GM23248 (cell line): Measurements from ENCODE around the gene POLRMT. TPM values are rescaled to one million over a fixed set of nuclear protein-coding genes. Genes with fewer than 3 reads are reported as not detected.
"Not testable (repeated sequence)": the region's sequence is repeated elsewhere in the genome, so short reads cannot be mapped to it uniquely, and the experiment has no call there.

Source experiments
- DNase-seq: peaks from one replicate; pipeline ENCODE4 v3.0.0-alpha.2; 2015
- H2AFZ ChIP-seq: fragments of 200-600 bp; sonication (generic); 2 replicates; pipeline ENCODE4 v1.6.1; 2016; ENCODE audit warnings: antibody characterized with exemption
- H3F3A ChIP-seq: fragments of 200-600 bp; sonication (generic); 2 replicates; pipeline ENCODE4 v1.6.1; 2016; ENCODE audit warnings: mild to moderate bottlenecking, antibody characterized with exemption, mixed run types; ENCODE audit not compliant: insufficient read depth
- H3K27ac ChIP-seq: fragments of 200-600 bp; sonication (generic); 2 replicates; pipeline ENCODE4 v1.5.1; 2016; ENCODE audit warnings: mild to moderate bottlenecking
- H3K27me3 ChIP-seq: fragments of 200-600 bp; sonication (generic); replicated peaks from 2 replicates; pipeline ENCODE4 v1.6.1; 2016; ENCODE audit warnings: mild to moderate bottlenecking; ENCODE audit not compliant: insufficient read depth
- H3K36me3 ChIP-seq: fragments of 200-600 bp; sonication (generic); 2 replicates; pipeline ENCODE4 v1.6.1; 2016; ENCODE audit warnings: low read depth, mild to moderate bottlenecking
- H3K4me1 ChIP-seq: fragments of 200-600 bp; sonication (generic); 2 replicates; pipeline ENCODE4 v1.6.1; 2016; ENCODE audit warnings: mild to moderate bottlenecking; ENCODE audit not compliant: insufficient read depth
- H3K4me2 ChIP-seq: fragments of 200-600 bp; sonication (generic); one replicate; pipeline ENCODE4 v1.6.1; 2016; ENCODE audit warnings: mild to moderate bottlenecking; ENCODE audit not compliant: unreplicated experiment
- H3K4me3 ChIP-seq: fragments of 200-600 bp; sonication (generic); 2 replicates; pipeline ENCODE4 v1.5.1; 2016; ENCODE audit warnings: mild to moderate bottlenecking
- H3K79me2 ChIP-seq: fragments of 200-600 bp; sonication (generic); 2 replicates; pipeline ENCODE4 v1.6.1; 2016; ENCODE audit warnings: mild to moderate bottlenecking; ENCODE audit not compliant: insufficient read depth
- H3K9ac ChIP-seq: fragments of 200-600 bp; sonication (generic); 2 replicates; pipeline ENCODE4 v1.6.1; 2016; ENCODE audit warnings: mild to moderate bottlenecking
- H3K9me2 ChIP-seq: fragments of 200-600 bp; sonication (generic); 2 replicates; pipeline ENCODE4 v1.6.1; 2016; ENCODE audit warnings: mixed run types, mild to moderate bottlenecking, moderate library complexity; ENCODE audit not compliant: insufficient read depth
- H3K9me3 ChIP-seq: fragments of 200-600 bp; sonication (generic); one replicate; pipeline ENCODE4 v1.6.1; 2017; ENCODE audit warnings: low read depth
- H4K20me1 ChIP-seq: fragments of 200-600 bp; sonication (generic); 2 replicates; pipeline ENCODE4 v1.6.0; 2016; ENCODE audit not compliant: insufficient read depth
- EZH2 ChIP-seq: fragments of 200-600 bp; sonication (generic); IDR thresholded peaks from 2 replicates; pipeline ENCODE4 v1.6.1; 2018; ENCODE audit warnings: antibody characterized with exemption, mild to moderate bottlenecking; ENCODE audit not compliant: insufficient read depth, poor library complexity, severe bottlenecking
- EZH2phosphoT487 ChIP-seq: fragments of 200-600 bp; sonication (generic); IDR thresholded peaks from 2 replicates; pipeline ENCODE4 v1.6.1; 2018; ENCODE audit warnings: antibody characterized with exemption, moderate library complexity, mild to moderate bottlenecking, low read depth; ENCODE audit not compliant: insufficient read depth
- WGBS, 2 experiments: methylation state at CpG; one replicate each; pipeline ENCODE4 v1.1.6; 2015 to 2017; ENCODE audit warnings: low lambda C conversion rate in 2 of 2, low coverage in 1 of 2; ENCODE audit errors: missing lambda C conversion rate in 2 of 2; 5-methylcytosine and 5-hydroxymethylcytosine counted together
- in situ Hi-C: fragments of 300-500 bp; cut with MboI; formaldehyde crosslinking; loops from 2 replicates; pipeline ENCODE4 v1.15.0; 2020
- polyA plus RNA-seq: library from polyadenylated mRNA; unstranded; fragments of >200 nt; fragmentation: Nextera tagmentation; extraction: Ambion mirVana; gene quantifications from 2 replicates; pipeline ENCODE4 v1.2.1, GENCODE V29; 2016
- total RNA-seq: library from RNA; depleted of rRNA; stranded (reverse); fragments of >200 nt; shearing (Covaris generic); gene quantifications from 2 replicates; pipeline ENCODE4 v1.2.3, GENCODE V29; 2014

Gene POLRMT
- total and polyA plus RNA-seq, 2 experiments from 2014 or later, result 23.6 to 36.2 TPM

GRCh38 chr19:604355-604754 lies 29.0 kb downstream of the POLRMT start:
- Histone ChIP-seq H3F3A (no peaks in the 10 kb centered on the region), H3K36me3 (no peaks in the 10 kb centered on the region), H3K27me3 (no peaks in the 10 kb centered on the region), H4K20me1 (no peaks in the 10 kb centered on the region), H3K9me2 (no peaks in the 10 kb centered on the region), H3K4me3 (no peak overlapping the region), H3K79me2 (no peaks in the 10 kb centered on the region), H3K9me3 (no peaks in the 10 kb centered on the region), H3K9ac (no peak overlapping the region), H3K4me1 (no peaks in the 10 kb centered on the region), H3K27ac (no peak overlapping the region), H2AFZ (no peak overlapping the region), H3K4me2 (no peak overlapping the region)
- WGBS, 2 experiments, result 83 to 100% methylated on average over 2 to 11 of the region's 11 CpGs
- peak; percentile 30 for DNase-seq
- in situ Hi-C loops, result no loop called here
- TF ChIP-seq EZH2 (no peak), EZH2phosphoT487 (no peak)

- DNase-seq, H4K20me1 ChIP-seq, H3K9ac ChIP-seq, in situ Hi-C loops, H3K27me3 ChIP-seq, H3K4me1 ChIP-seq, H3K27ac ChIP-seq, H3F3A ChIP-seq, H2AFZ ChIP-seq, H3K9me2 ChIP-seq, H3K4me3 ChIP-seq, H3K36me3 ChIP-seq, H3K79me2 ChIP-seq, H3K9me3 ChIP-seq, H3K4me2 ChIP-seq: not testable (repeated sequence)
- 87 to 88% methylated on average over 6 to 20 of the region's 20 CpGs for WGBS, 2 experiments
Observed at GRCh38 chr19:603779-604178, 29.6 kb downstream of the POLRMT start.

- H3F3A ChIP-seq, H3K9me2 ChIP-seq, H3K4me2 ChIP-seq, H4K20me1 ChIP-seq, H3K9ac ChIP-seq, H3K79me2 ChIP-seq, H3K4me3 ChIP-seq, H2AFZ ChIP-seq, H3K27ac ChIP-seq, in situ Hi-C loops, DNase-seq, H3K4me1 ChIP-seq, H3K9me3 ChIP-seq, H3K36me3 ChIP-seq, H3K27me3 ChIP-seq: not testable (repeated sequence)
- 86 to 100% methylated on average over 1 to 13 of the region's 13 CpGs for WGBS, 2 experiments
Observed at GRCh38 chr19:603302-603639, 30.1 kb downstream of the POLRMT start.

GRCh38 chr19:602391-603301 lies 30.7 kb downstream of the POLRMT start:
- no peak overlapping the region for H2AFZ ChIP-seq
- H3K9me2 ChIP-seq, result no peaks in the 10 kb centered on the region
- H3K4me2 ChIP-seq, result no peak overlapping the region
- no peaks in the 10 kb centered on the region for H3K79me2 ChIP-seq
- in situ Hi-C loops, result no loop called here
- H3K27me3 ChIP-seq, result no peaks in the 10 kb centered on the region
- H3K36me3 ChIP-seq, result no peaks in the 10 kb centered on the region
- H3K4me3 ChIP-seq, result no peak overlapping the region
- no peaks in the 10 kb centered on the region for H3F3A ChIP-seq
- TF ChIP-seq EZH2 (no peak), EZH2phosphoT487 (no peak)
- no peak for DNase-seq
- no peaks in the 10 kb centered on the region for H3K9me3 ChIP-seq
- no peak overlapping the region for H3K9ac ChIP-seq
- no peak overlapping the region for H3K27ac ChIP-seq
- H4K20me1 ChIP-seq, result no peaks in the 10 kb centered on the region
- 81 to 83% methylated on average over 20 to 35 of the region's 35 CpGs for WGBS, 2 experiments
- H3K4me1 ChIP-seq, result no peaks in the 10 kb centered on the region

GRCh38 chr19:601790-602189 lies 31.5 kb downstream of the POLRMT start:
- Histone ChIP-seq H3K9me2 (no peaks in the 10 kb centered on the region), H3K36me3 (no peaks in the 10 kb centered on the region), H3F3A (no peaks in the 10 kb centered on the region), H3K4me2 (no peak overlapping the region), H3K9ac (no peak overlapping the region), H3K4me3 (no peak overlapping the region), H3K27ac (no peak overlapping the region), H3K4me1 (no peaks in the 10 kb centered on the region), H3K27me3 (no peaks in the 10 kb centered on the region), H4K20me1 (no peaks in the 10 kb centered on the region), H2AFZ (no peak overlapping the region), H3K9me3 (no peaks in the 10 kb centered on the region), H3K79me2 (no peaks in the 10 kb centered on the region)
- 79 to 80% methylated on average over 9 to 25 of the region's 25 CpGs for WGBS, 2 experiments
- in situ Hi-C loops, result no loop called here
- DNase-seq, result no peak
- TF ChIP-seq EZH2 (no peak), EZH2phosphoT487 (no peak)
